Thoracic aorta endothelial cell (primary cell): ENCODE results near the gene KPNA4. TPM values are rescaled to one million over a fixed set of nuclear protein-coding genes. Genes with fewer than 3 reads are reported as not detected.

Source experiments
- small RNA-seq: library from RNA; depleted of rRNA; stranded (forward); fragments of <200 nt; gene quantifications from one replicate; pipeline ENCODE3, GENCODE V24; 2012
- total RNA-seq: library from RNA; depleted of rRNA; stranded (reverse); fragments of >200 nt; gene quantifications from 2 replicates; pipeline ENCODE4 v1.2.3, GENCODE V29; 2012

KPNA4 gene
- total RNA-seq: 66.2 and 79.5 TPM in 2 replicates

GRCh38 chr3:160565442-160566403 lies at the start of gene KPNA4:
Gene KPNA4, minus strand, starts transcription at chr3:160565571. Its CDS starts 289 bp downstream, at chr3:160565282.

GRCh38 chr3:160449636-160450598 lies 115.5 kb downstream of the KPNA4 start, which contains the start of gene TRIM59:
Gene TRIM59, minus strand, starts transcription at chr3:160449786. Its CDS starts 10,603 bp downstream, at chr3:160439183.

Small RNA genes within 50 kb of the gene (small RNA-seq; reads per million reads assigned to genes)
- gene RNU7-136P: not detected

Other genes starting within 250 kb of the KPNA4 start
- 32.3 and 42.2 TPM in 2 replicates for gene IFT80, start 166.3 kb downstream of the KPNA4 start, total RNA-seq
- 245 and 315 TPM in 2 replicates for gene SMC4, start 165.9 kb downstream of the KPNA4 start, total RNA-seq
- 40.6 and 63.5 TPM in 2 replicates for gene TRIM59, start 115.8 kb downstream of the KPNA4 start, total RNA-seq
- 0.22 TPM in 1 of 2 replicates, not detected in the other for gene ARL14, start 111.6 kb upstream of the KPNA4 start, total RNA-seq
- 3.6 and 4.5 TPM in 2 replicates for gene PPM1L, start 190.7 kb upstream of the KPNA4 start, total RNA-seq